SK-N-SH (cell line): ENCODE results near the gene IQGAP1.

Experiments
- CTCF ChIP-seq: fragments of 200-600 bp; sonication (generic); IDR thresholded peaks from 2 replicates; pipeline ENCODE4 v1.6.1; 2017; ENCODE audit warnings: antibody characterized with exemption, mild to moderate bottlenecking, moderate library complexity
- TF ChIP-seq, protein P1 (sequence below): IDR thresholded peaks from 2 replicates; pipeline ENCODE4 v1.6.1; 2012; ENCODE audit warnings: mild to moderate bottlenecking, low read depth, low read length, moderate library complexity

DNA sequence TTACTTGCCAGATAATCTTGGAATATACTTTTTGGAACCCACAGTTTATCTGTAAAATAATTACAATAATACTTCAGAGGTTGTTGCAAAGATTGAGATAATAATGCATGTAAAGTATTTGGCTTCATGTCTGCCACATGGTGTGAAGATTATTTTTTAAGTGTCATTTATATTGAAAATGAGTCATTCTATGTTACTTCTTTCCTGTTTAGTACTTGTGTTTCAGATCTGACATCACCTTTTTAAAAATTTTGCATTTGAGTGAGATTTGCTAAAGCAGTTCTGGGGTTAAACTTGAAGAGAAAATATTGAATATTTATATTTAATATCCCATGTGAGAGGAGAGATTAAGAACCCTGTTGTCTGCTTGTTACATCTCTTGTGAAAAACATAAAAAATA is 31.2 kb downstream of the IQGAP1 start:
- TF ChIP-seq, protein P1, sequence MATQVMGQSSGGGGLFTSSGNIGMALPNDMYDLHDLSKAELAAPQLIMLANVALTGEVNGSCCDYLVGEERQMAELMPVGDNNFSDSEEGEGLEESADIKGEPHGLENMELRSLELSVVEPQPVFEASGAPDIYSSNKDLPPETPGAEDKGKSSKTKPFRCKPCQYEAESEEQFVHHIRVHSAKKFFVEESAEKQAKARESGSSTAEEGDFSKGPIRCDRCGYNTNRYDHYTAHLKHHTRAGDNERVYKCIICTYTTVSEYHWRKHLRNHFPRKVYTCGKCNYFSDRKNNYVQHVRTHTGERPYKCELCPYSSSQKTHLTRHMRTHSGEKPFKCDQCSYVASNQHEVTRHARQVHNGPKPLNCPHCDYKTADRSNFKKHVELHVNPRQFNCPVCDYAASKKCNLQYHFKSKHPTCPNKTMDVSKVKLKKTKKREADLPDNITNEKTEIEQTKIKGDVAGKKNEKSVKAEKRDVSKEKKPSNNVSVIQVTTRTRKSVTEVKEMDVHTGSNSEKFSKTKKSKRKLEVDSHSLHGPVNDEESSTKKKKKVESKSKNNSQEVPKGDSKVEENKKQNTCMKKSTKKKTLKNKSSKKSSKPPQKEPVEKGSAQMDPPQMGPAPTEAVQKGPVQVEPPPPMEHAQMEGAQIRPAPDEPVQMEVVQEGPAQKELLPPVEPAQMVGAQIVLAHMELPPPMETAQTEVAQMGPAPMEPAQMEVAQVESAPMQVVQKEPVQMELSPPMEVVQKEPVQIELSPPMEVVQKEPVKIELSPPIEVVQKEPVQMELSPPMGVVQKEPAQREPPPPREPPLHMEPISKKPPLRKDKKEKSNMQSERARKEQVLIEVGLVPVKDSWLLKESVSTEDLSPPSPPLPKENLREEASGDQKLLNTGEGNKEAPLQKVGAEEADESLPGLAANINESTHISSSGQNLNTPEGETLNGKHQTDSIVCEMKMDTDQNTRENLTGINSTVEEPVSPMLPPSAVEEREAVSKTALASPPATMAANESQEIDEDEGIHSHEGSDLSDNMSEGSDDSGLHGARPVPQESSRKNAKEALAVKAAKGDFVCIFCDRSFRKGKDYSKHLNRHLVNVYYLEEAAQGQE: no peak
- TF ChIP-seq CTCF: no peak
